A673 (cell line): ENCODE data around the gene LDLRAD3. TPM values are rescaled to one million over a fixed set of nuclear protein-coding genes. Genes with fewer than 3 reads are reported as not detected.
A peak's percentile ranks its signal among the peaks of the same experiment; 100 is the strongest.
"Not testable (repeated sequence)": the region's sequence is repeated elsewhere in the genome, so short reads cannot be mapped to it uniquely, and the experiment has no call there.

ENCODE experiments used
- BruUV-seq: library from RNA; stranded (reverse); fragments of 400-500 nt; replicated peaks from 2 replicates; lab custom pipeline; 2021; lab: Mats Ljungman, UMichigan
- CTCF ChIA-PET: fragments of 300-600 bp; sonication (Branson Sonifier 250); formaldehyde crosslinking; loops from one replicate; lab custom pipeline; 2022; ENCODE audit warnings: antibody characterized with exemption; lab: Charles Lee
- POLR2A ChIA-PET: fragments of 300-600 bp; sonication (Branson Sonifier 250); formaldehyde crosslinking; loops from one replicate; lab custom pipeline; 2022; ENCODE audit warnings: antibody characterized with exemption; ENCODE audit not compliant: low non-redundant PET; lab: Charles Lee
- DNase-seq: peaks from one replicate; pipeline ENCODE4 v3.0.0-alpha.2; 2015; ENCODE audit warnings: low spot score
- H3K27ac ChIP-seq: fragments of 200-600 bp; sonication (generic); 2 replicates; pipeline ENCODE4 v1.5.1; 2016; ENCODE audit warnings: mixed run types, low read depth, mild to moderate bottlenecking, mixed read lengths, antibody characterized with exemption, low read length; ENCODE audit not compliant: poor library complexity, severe bottlenecking
- H3K27me3 ChIP-seq: fragments of 200-600 bp; sonication (generic); replicated peaks from 2 replicates; pipeline ENCODE4 v1.6.1; 2017; ENCODE audit warnings: mixed run types, low read depth, mild to moderate bottlenecking, mixed read lengths, antibody characterized with exemption, low read length; ENCODE audit not compliant: insufficient read depth, poor library complexity
- H3K36me3 ChIP-seq: fragments of 200-600 bp; sonication (generic); 2 replicates; pipeline ENCODE4 v1.6.1; 2016; ENCODE audit warnings: mixed run types, mild to moderate bottlenecking, mixed read lengths, antibody characterized with exemption, low read length; ENCODE audit not compliant: insufficient read depth, poor library complexity, severe bottlenecking
- H3K4me1 ChIP-seq: fragments of 200-600 bp; sonication (generic); 2 replicates; pipeline ENCODE4 v1.6.1; 2017; ENCODE audit warnings: mixed run types, mild to moderate bottlenecking, mixed read lengths, antibody characterized with exemption, low read length; ENCODE audit not compliant: insufficient read depth, poor library complexity, severe bottlenecking
- H3K4me3 ChIP-seq: fragments of 200-600 bp; sonication (generic); 2 replicates; pipeline ENCODE4 v1.5.1; 2016; ENCODE audit warnings: low read depth, mixed run types, mild to moderate bottlenecking, mixed read lengths, low read length; ENCODE audit not compliant: poor library complexity, severe bottlenecking
- H3K9me3 ChIP-seq: fragments of 200-600 bp; sonication (generic); 2 replicates; pipeline ENCODE4 v1.6.1; 2016; ENCODE audit warnings: mixed run types, low read depth, mild to moderate bottlenecking, mixed read lengths, antibody characterized with exemption, low read length; ENCODE audit not compliant: poor library complexity, severe bottlenecking
- CTCF ChIP-seq: fragments of 300-800, 200-600 bp; sonication (generic); conservative IDR thresholded peaks from 2 replicates; pipeline ENCODE4 v1.5.1; 2017; ENCODE audit warnings: low read depth, mild to moderate bottlenecking, antibody characterized with exemption, low read length, moderate library complexity, mixed read lengths
- EZH2 ChIP-seq: fragments of 200-600 bp; sonication (generic); IDR thresholded peaks from 2 replicates; pipeline ENCODE4 v1.6.1; 2017; ENCODE audit warnings: borderline replicate concordance, low read depth, mild to moderate bottlenecking, mixed read lengths, antibody characterized with exemption, low read length; ENCODE audit not compliant: poor library complexity, severe bottlenecking
- intact Hi-C: fragments of 100-400 bp; cut with micrococcal nuclease; formaldehyde crosslinking; loops from one replicate; pipeline ENCODE4 v1.10.0; 2022; ENCODE audit not compliant: unreplicated experiment
- total RNA-seq: library from RNA; stranded (reverse); gene quantifications from 2 replicates; pipeline ENCODE4 v1.2.3, GENCODE V29; 2021

Gene LDLRAD3
- total RNA-seq, 1 experiment from 2014 or later, result 13.1 TPM

- DNase-seq, result peak; percentile 47
- Histone ChIP-seq H3K4me3 (no peak overlapping the region), H3K36me3 (no peaks in the 10 kb centered on the region), H3K27me3 (no peaks in the 10 kb centered on the region), H3K9me3 (no peaks in the 10 kb centered on the region), H3K27ac (no peak overlapping the region), H3K4me1 (no peaks in the 10 kb centered on the region)
- intact Hi-C loops, result loop anchor here (2.0 to 5.0 kb wide), 3 partner anchors 85 to 437 kb away; no protein-coding TSS in a partner anchor
- ChIA-PET POLR2A (no interaction called here), CTCF (interaction anchor here (0.6 to 3.5 kb wide), 8 partner anchors 14 to 437 kb away, joined by 3 to 23 read pairs (median 5); no protein-coding TSS in a partner anchor)
- TF ChIP-seq EZH2 (no peak), CTCF (peak; percentile 87)
- BruUV-seq, result no TSS peak
These were observed 98.2 kb downstream of the LDLRAD3 start for GRCh38 chr11:36041988-36042611.

GRCh38 chr11:36044636-36045035, 100.8 kb downstream of the LDLRAD3 start:
- H3K4me1 ChIP-seq, result no peaks in the 10 kb centered on the region
- no peaks in the 10 kb centered on the region for H3K36me3 ChIP-seq
- no peak overlapping the region for H3K27ac ChIP-seq
- no peak overlapping the region for H3K4me3 ChIP-seq
- intact Hi-C loops, result loop anchor here (5.0 kb wide), 2 partner anchors 83 to 213 kb away; no protein-coding TSS in a partner anchor
- POLR2A ChIA-PET, result interaction anchor here (0.7 kb wide), 1 partner anchor 758 kb away, joined by 3 read pairs; no protein-coding TSS in a partner anchor
- no peaks in the 10 kb centered on the region for H3K9me3 ChIP-seq
- CTCF ChIA-PET, result no interaction called here
- no peaks in the 10 kb centered on the region for H3K27me3 ChIP-seq
- DNase-seq, result no peak
- TF ChIP-seq CTCF, result 0 out of 2 replicates have a peak, but pooled peaks have one; percentile 9
- no peak for TF ChIP-seq EZH2
- no TSS peak for BruUV-seq

- POLR2A ChIA-PET, BruUV-seq, H3K9me3 ChIP-seq, H3K27me3 ChIP-seq, H3K27ac ChIP-seq, H3K4me1 ChIP-seq, intact Hi-C loops, DNase-seq, H3K36me3 ChIP-seq, H3K4me3 ChIP-seq, CTCF ChIA-PET: not testable (repeated sequence)
These were observed 102.1 kb downstream of the LDLRAD3 start for GRCh38 chr11:36045945-36046344.
